HG02973 (cell line): Measurements from ENCODE around the gene LAMC2.
"Not testable (repeated sequence)": the region's sequence is repeated elsewhere in the genome, so short reads cannot be mapped to it uniquely, and the experiment has no call there.

Experiments used
- ATAC-seq: cut with Tn5 transposase; IDR thresholded peaks from one replicate; pipeline ENCODE4 v1.9.1; 2021; ENCODE audit warnings: moderate library complexity; ENCODE audit not compliant: unreplicated experiment

Gene LAMC2

DNA sequence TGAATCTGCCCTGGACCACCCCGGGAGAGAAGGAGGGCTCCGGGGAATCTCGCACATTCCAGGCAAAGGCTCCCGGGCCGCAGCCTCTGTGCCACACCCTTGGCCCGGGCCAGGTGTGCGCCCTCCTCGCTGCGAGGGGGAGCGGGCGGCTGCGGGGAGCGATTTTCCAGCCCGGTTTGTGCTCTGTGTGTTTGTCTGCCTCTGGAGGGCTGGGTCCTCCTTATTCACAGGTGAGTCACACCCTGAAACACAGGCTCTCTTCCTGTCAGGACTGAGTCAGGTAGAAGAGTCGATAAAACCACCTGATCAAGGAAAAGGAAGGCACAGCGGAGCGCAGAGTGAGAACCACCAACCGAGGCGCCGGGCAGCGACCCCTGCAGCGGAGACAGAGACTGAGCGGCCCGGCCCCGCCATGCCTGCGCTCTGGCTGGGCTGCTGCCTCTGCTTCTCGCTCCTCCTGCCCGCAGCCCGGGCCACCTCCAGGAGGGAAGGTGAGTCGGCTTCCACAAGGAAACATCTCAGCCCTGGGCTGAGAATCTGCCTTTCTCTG is at the start of gene LAMC2:
Gene LAMC2 (plus strand): TSS at position 324 of the 550 bp plus-strand sequence. CDS start 89 bp downstream, at position 413.
- no peak for ATAC-seq

DNA sequence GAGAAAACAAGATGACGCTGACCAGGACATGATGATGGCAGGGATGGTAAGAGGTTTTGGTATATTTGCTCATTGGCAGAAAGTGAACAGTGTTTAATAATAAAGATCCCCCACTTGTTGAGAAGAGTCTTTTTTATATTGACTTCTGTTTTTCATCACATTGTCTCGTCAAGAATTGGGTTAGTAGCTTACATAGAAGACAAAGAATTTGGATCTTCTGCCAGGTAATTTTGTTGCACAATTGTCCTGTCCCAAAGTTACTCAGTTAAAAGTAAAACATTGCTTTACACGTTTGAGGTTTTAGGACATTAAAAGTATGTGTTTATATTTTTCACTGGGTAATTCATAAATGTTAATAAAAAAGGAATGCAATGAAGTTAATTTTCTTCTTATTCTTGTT is 48.3 kb upstream of the LAMC2 start:
- no peak for ATAC-seq

- no peak for ATAC-seq
Measured at GRCh38 chr1:183138301-183138700, 47.8 kb upstream of the LAMC2 start.

GRCh38 chr1:183139281-183139942 is 46.7 kb upstream of the LAMC2 start:
- ATAC-seq = no peak

- no peak for ATAC-seq
Measured at GRCh38 chr1:183140633-183141032, 45.4 kb upstream of the LAMC2 start.

GRCh38 chr1:183142171-183142570 is 43.9 kb upstream of the LAMC2 start:
- ATAC-seq = no peak

GRCh38 chr1:183143576-183144315 is 42.3 kb upstream of the LAMC2 start:
- no peak for ATAC-seq

DNA sequence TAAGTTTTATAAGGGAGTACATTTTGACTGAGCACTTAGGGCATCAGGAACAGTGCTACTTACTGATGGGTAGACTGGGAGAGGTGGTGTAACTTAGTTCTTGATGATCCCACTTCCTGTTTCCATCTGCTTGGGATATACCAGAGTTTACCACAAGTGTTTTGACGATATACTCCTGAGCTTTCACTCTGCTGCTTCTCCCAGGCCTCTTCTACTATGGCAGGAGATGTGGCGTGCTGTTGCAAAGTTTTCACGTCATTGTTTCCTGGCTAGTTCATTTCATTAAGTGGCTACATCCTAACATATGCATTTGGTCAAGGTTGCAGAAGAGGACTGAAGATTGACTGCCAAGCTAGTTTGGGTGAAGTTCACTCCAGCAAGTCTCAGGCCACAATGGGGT is 41.3 kb upstream of the LAMC2 start:
- ATAC-seq = no peak

DNA sequence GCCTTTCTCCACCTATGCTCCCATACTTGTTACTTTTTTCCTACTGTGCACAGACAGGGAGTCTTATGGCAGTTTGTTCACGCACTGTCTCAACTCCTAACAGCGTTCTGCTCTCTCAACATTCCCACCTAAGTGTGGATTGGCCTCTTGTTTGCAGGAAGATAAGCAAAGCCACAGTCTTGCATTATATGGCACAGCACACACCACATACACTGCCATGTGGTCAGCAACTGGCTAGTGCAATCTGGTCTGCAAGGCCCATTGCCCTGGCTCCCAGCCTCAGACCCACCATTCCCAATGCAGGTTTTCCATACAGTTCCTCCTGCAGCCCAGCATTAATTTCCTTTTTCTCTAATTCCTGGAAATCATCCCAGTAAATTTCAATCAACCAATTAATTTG is 38.3 kb upstream of the LAMC2 start:
- ATAC-seq = no peak

GRCh38 chr1:183148599-183148998 is 37.5 kb upstream of the LAMC2 start:
- ATAC-seq = no peak

GRCh38 chr1:183149273-183149672 is 36.8 kb upstream of the LAMC2 start:
- no peak for ATAC-seq

DNA sequence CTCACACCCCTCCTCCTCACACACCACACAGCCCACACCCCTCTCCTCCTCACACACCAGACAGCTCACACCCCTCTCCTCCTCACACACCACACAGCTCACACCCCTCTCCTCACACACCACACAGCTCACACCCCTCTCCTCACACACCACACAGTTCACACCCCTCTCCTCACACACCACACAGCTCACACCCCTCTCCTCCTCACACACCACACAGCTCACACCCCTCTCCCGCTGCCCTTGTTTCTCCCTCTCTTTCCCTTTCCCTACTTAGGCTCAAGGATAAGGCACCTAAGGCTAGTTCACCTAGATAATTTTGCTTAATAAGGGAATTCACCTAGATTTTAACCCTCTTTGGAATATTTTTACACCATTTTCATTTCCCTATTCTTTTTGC is 36.0 kb upstream of the LAMC2 start:
- ATAC-seq = not testable (repeated sequence)

- ATAC-seq = no peak
Measured at GRCh38 chr1:183150445-183150844, 35.6 kb upstream of the LAMC2 start.

- ATAC-seq = no peak
Measured at GRCh38 chr1:183152180-183152579, 33.9 kb upstream of the LAMC2 start.

DNA sequence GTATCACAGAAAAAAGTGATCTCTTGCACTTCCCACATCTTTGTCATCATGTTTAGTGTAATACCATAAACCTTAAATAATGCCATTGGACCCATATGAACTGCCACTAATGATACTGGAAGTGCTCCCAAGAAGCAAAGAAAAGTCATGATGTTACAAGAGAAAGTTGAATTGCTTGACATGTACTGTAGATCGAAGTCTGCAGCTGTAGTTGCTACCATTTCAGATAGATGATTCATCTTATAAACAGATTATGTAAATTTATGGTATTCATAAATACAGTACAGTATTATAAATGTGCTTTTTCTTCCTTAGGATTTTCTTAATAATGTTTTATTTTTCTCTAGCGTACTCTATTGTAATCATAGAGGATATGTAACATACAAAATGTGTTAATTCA is 30.1 kb upstream of the LAMC2 start:
- ATAC-seq = no peak

GRCh38 chr1:183159960-183160359 is 26.1 kb upstream of the LAMC2 start:
- ATAC-seq = no peak

DNA sequence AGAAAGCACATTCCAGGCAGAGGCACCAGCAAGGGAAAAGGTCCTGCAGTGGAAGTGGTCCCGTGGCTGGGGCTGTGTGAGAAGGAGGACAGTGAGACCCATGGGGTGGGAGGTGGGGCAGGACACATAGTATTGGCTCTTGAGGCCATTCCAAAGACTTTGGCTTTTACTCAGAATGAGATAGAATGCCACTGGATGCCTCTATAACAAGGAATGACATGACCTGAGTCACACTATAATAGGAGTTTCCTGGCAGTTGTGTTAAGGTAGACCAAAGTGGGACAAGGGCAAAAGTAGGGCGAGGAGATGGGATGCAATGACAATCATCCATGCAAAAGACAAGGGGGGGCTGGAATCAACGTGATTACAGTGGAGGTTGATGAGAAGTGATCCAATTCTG is 24.7 kb upstream of the LAMC2 start:
- ATAC-seq = no peak

DNA sequence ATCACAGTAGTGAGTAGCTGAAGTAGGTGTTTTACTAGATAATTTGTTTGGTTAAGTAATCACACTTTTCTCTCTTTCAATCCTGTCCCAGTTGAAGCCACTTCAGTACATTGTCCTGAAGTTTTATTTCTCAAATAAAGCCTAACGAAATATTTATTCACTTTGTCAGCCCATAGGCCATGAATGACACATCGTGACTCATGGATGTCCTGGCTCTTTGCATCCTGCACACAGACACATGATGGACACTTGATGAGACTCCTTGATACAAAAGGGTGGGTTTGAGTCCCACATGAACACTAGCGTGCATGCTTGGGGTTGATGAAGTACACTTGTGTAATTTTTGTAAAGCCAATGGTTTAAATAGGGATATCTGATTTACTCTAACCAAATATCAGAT is 22.7 kb upstream of the LAMC2 start:
- ATAC-seq = no peak

DNA sequence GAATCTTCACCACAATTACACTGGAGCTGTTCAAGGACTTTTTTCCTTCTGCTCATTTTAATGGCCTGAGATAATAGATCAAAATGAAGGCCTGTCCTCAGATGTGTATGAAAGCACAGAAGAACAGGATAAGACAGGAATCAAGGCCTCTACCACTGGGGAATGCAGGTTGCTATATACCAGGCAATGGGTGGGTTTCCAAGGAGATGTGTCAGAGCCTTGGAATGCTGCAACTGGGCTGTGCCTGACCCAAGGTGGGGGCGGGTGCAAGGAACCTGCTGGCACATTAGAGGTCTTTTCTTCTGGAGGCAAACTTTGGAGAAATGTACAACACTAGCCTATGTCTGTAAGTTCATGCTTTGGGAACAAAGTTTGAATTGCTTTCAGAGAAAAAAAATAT is 21.7 kb upstream of the LAMC2 start:
- no peak for ATAC-seq

DNA sequence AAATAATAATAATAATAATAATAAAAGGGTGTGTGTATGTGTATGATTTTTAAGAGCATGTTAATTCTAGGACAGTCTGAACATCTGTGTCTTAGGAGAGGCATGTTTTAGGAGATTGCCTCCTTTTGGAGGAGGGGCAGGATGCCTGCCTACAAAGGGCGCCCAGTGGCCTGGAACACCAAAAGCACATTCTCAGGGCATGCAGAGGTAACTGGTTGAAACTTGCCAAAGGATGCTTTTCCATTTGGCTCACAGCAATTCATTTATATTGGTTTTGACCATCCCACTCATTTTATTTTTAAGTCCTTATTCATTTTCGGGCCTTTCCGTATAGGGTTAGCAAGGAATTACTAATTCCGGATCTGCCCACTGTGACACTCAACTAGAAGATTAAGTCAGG is 21.1 kb upstream of the LAMC2 start:
- no peak for ATAC-seq

DNA sequence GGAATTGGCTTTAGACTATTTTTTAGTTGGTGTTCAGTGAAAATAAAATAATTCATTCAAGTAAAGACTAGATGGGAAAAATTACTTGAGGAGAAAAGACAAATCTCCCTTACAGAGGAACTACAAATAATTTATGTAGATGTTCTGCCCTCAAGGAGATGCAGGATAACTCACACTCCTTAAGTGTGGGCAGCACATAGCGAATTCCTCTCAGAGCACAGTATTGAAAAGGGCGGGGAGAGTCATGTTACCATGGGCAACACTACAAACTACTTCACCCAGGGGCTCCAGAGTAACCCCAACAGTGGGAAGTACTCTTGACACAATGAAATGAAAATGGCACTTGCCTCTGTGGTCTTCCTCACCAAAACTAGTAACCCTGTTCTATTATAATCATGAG is 20.6 kb upstream of the LAMC2 start:
- ATAC-seq = no peak

DNA sequence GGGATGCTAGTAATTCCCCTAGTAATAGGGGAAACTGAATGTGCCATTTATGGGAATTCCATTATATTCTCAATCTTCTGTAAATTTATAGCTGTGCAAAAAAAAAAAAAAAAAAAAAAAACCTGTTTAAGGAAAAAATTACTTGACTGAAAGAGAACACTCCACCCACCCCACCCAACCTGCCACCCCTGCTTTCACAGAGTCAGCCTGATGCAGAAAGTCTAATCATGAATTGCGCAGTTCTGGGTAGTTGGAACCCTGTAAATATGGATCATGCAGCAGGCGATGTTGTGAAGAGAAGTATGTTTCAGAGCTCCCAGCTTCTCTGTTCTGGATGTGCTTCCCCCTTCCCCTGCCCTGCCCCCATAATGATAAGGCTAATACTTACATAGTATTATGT is 19.6 kb upstream of the LAMC2 start:
- ATAC-seq = no peak
